ENCODE data around the gene CELSR1. TPM values are rescaled to one million over a fixed set of nuclear protein-coding genes. Genes with fewer than 3 reads are reported as not detected.

CELSR1 gene
- total RNA-seq, 1 experiment from 2014 or later = 22.6 TPM

GRCh38 chr22:46401370-46401769 is 136.1 kb downstream of the CELSR1 start:
- H3T11ph ChIP-seq (ENCODE audit: low read length) = no peak overlapping the region
- no peak for TF ChIP-seq CTCF (conservative IDR thresholded peaks at IDR 0.05)
- no peaks in the 10 kb centered on the region for H3K27me3 ChIP-seq (ENCODE audit: insufficient read depth, low read length)
- DNase-seq = no peak
- no peak overlapping the region for H3K9ac ChIP-seq (ENCODE audit: extremely low read depth, insufficient read length, low read length)
- no peaks in the 10 kb centered on the region for H3K4me1 Mint-ChIP-seq
- no peak overlapping the region for H3K27ac ChIP-seq (ENCODE audit: insufficient read length, low read depth, low read length)
- no peak overlapping the region for H4K8ac ChIP-seq (replicated peaks; ENCODE audit: insufficient read length, low read depth, low read length)
- no peak overlapping the region for H3K18ac ChIP-seq (ENCODE audit: insufficient read length, low read depth, low read length)
- H4K20me1 ChIP-seq (ENCODE audit: control insufficient read depth, insufficient read depth, insufficient read length) = no peaks in the 10 kb centered on the region
- no peak overlapping the region for H3K4me3 Mint-ChIP-seq
- no peak overlapping the region for H2AFZ ChIP-seq (ENCODE audit: low read length)
- no peak overlapping the region for H2BK120ac ChIP-seq (ENCODE audit: low read depth, low read length, poor library complexity, severe bottlenecking)
- H3K79me2 ChIP-seq (ENCODE audit: insufficient read depth, low read length) = no peaks in the 10 kb centered on the region
- H3K14ac ChIP-seq (ENCODE audit: insufficient read depth, low read length) = no peak overlapping the region
- no peak overlapping the region for H3K23ac ChIP-seq (ENCODE audit: insufficient read length, low read depth, low read length)
- no peak overlapping the region for H3K4me2 ChIP-seq (ENCODE audit: insufficient read depth, insufficient read length, low read length)
- H4K5ac ChIP-seq (ENCODE audit: insufficient read length, low read depth, low read length) = no peak overlapping the region
- H3K9me3 ChIP-seq (ENCODE audit: control insufficient read depth, low read depth, low read length) = no peaks in the 10 kb centered on the region
- H3K27me3 Mint-ChIP-seq (ENCODE audit: low read depth) = no peaks in the 10 kb centered on the region
- H3K4me1 ChIP-seq (ENCODE audit: insufficient read depth, low read length) = no peaks in the 10 kb centered on the region
- no peaks in the 10 kb centered on the region for H3K9me3 Mint-ChIP-seq
- H3K56ac ChIP-seq (ENCODE audit: insufficient read length, low read depth, low read length) = no peak overlapping the region
- peaks cover 0 to 6% (median 1%) of the 10 kb centered on the region in 3 experiments; a peak in 2 of 7 replicates for H3K36me3 Mint-ChIP-seq (ENCODE audit: insufficient read depth in 1 of 3, low read depth in 3 of 3)
- no peak overlapping the region for H2BK5ac ChIP-seq (ENCODE audit: insufficient read length, low read length)
- no peak overlapping the region for H3K4ac ChIP-seq (ENCODE audit: low read depth, low read length)
- WGBS (ENCODE audit: extremely low coverage, insufficient read length, low lambda C conversion rate) = no CpG with 5 or more reads among the region's 10 CpGs
- no peak overlapping the region for H2BK12ac ChIP-seq (ENCODE audit: insufficient read length, low read depth, low read length)
- no peak overlapping the region for H3K27ac Mint-ChIP-seq
- no peak overlapping the region for H2BK15ac ChIP-seq (ENCODE audit: low read depth, low read length)
- H3K79me1 ChIP-seq (ENCODE audit: insufficient read depth, low read depth, low read length, poor library complexity, severe bottlenecking) = no peaks in the 10 kb centered on the region
- no peaks in the 10 kb centered on the region for H3K23me2 ChIP-seq (ENCODE audit: insufficient read length, low read depth, low read length, poor library complexity, severe bottlenecking)
- H4K91ac ChIP-seq (ENCODE audit: insufficient read length, low read depth, low read length) = no peak overlapping the region
- H2AK5ac ChIP-seq (ENCODE audit: insufficient read length, low read length) = no peak overlapping the region
- H2BK20ac ChIP-seq (ENCODE audit: low read depth, low read length, poor library complexity, severe bottlenecking) = no peak overlapping the region

Data from H9 (cell line).